ENCODE measurements around the gene TMEM117. TPM values are rescaled to one million over a fixed set of nuclear protein-coding genes. Genes with fewer than 3 reads are reported as not detected.

TMEM117 gene
- total RNA-seq, 1 donor from 2014 or later = 0.43 TPM

GRCh38 chr12:44294649-44295048 is 458.8 kb downstream of the TMEM117 start:
- no peak for DNase-seq (ENCODE audit: low spot score in 2 of 2)
- peaks cover 10 to 32% of the 10 kb centered on the region in 2 donors for H3K9me3 ChIP-seq
- no peaks in the 10 kb centered on the region for H3K36me3 ChIP-seq
- intact Hi-C loops (cut with DNase I) = no loop called here
- no peak for TF ChIP-seq CTCF (IDR thresholded peaks at IDR 0.05)
- H3K4me1 ChIP-seq = no peaks in the 10 kb centered on the region
- H3K27ac ChIP-seq = no peak overlapping the region
- H3K4me3 ChIP-seq = no peak overlapping the region
- no peaks in the 10 kb centered on the region for H3K27me3 ChIP-seq

GRCh38 chr12:44295958-44296623 is 460.2 kb downstream of the TMEM117 start:
- Histone ChIP-seq H3K9me3 (peaks cover 10 to 25% of the 10 kb centered on the region in 2 donors), H3K4me3 (no peak overlapping the region), H3K4me1 (no peaks in the 10 kb centered on the region), H3K27ac (no peak overlapping the region), H3K36me3 (no peaks in the 10 kb centered on the region), H3K27me3 (no peaks in the 10 kb centered on the region)
- DNase-seq (ENCODE audit: low spot score in 2 of 2) = no peak
- TF ChIP-seq CTCF (IDR thresholded peaks at IDR 0.05) = no peak
- intact Hi-C loops (cut with DNase I) = no loop called here

GRCh38 chr12:44296624-44297197 is 460.8 kb downstream of the TMEM117 start:
- no peak for TF ChIP-seq CTCF (IDR thresholded peaks at IDR 0.05)

GRCh38 chr12:44299524-44299923 is 463.6 kb downstream of the TMEM117 start:
- DNase-seq (ENCODE audit: low spot score in 2 of 2) = no peak
- Histone ChIP-seq H3K27ac (no peak overlapping the region), H3K9me3 (peaks cover 9 to 16% of the 10 kb centered on the region in 2 donors), H3K27me3 (no peaks in the 10 kb centered on the region), H3K36me3 (no peaks in the 10 kb centered on the region), H3K4me3 (no peak overlapping the region), H3K4me1 (no peaks in the 10 kb centered on the region)
- intact Hi-C loops (cut with DNase I) = no loop called here
- TF ChIP-seq CTCF (IDR thresholded peaks at IDR 0.05) = no peak

More at GRCh38 chr12:44296624-44297197, 460.8 kb downstream of the TMEM117 start:
- Histone ChIP-seq H3K27ac (no peak overlapping the region), H3K27me3 (no peaks in the 10 kb centered on the region), H3K4me3 (no peak overlapping the region), H3K4me1 (no peaks in the 10 kb centered on the region), H3K9me3 (peaks cover 10 to 19% of the 10 kb centered on the region in 2 donors), H3K36me3 (no peaks in the 10 kb centered on the region)
- DNase-seq (ENCODE audit: low spot score in 2 of 2) = no peak
- intact Hi-C loops (cut with DNase I) = no loop called here

GRCh38 chr12:44307506-44308168 is 471.8 kb downstream of the TMEM117 start:
- Histone ChIP-seq H3K4me1 (no peaks in the 10 kb centered on the region), H3K27ac (no peak overlapping the region), H3K9me3 (peaks cover 0 to 6% of the 10 kb centered on the region in 2 donors), H3K27me3 (no peaks in the 10 kb centered on the region), H3K36me3 (no peaks in the 10 kb centered on the region), H3K4me3 (no peak overlapping the region)
- no peak for DNase-seq (ENCODE audit: low spot score in 2 of 2)
- intact Hi-C loops (cut with DNase I) = no loop called here
- no peak for TF ChIP-seq CTCF (IDR thresholded peaks at IDR 0.05)

Measured in ascending aorta (tissue), 2 donors.